Activated CD4-positive, alpha-beta T cell treated with anti-CD3 and anti-CD28 coated beads for 24 hours (primary cell): ENCODE data around the gene SGPL1.

Experiments used
- DNase-seq, 2 donors: peaks; one replicate each; pipeline ENCODE4 v3.0.0-alpha.2; 2020; ENCODE audit warnings: low read depth in 2 of 2

Gene SGPL1

GRCh38 chr10:70921285-70921684 lies 105.5 kb downstream of the SGPL1 start:
- DNase-seq: no peak

- no peak for DNase-seq
These were observed 107.9 kb downstream of the SGPL1 start for GRCh38 chr10:70923696-70924095.

GRCh38 chr10:70925377-70926225 lies 109.9 kb downstream of the SGPL1 start:
- peak; percentile 40 to 41 for DNase-seq

- no peak for DNase-seq
These were observed 110.7 kb downstream of the SGPL1 start for GRCh38 chr10:70926226-70927000.

- no peak for DNase-seq
These were observed 111.6 kb downstream of the SGPL1 start for GRCh38 chr10:70927189-70927943.

GRCh38 chr10:70928140-70928539 lies 112.4 kb downstream of the SGPL1 start:
- DNase-seq: no peak

GRCh38 chr10:70930263-70931000 lies 114.7 kb downstream of the SGPL1 start:
- no peak for DNase-seq
